ENCODE data around the gene ZNF518B.
"Not testable (repeated sequence)": the region's sequence is repeated elsewhere in the genome, so short reads cannot be mapped to it uniquely, and the experiment has no call there.

ZNF518B gene

GRCh38 chr4:10456595-10457254, 501 bp downstream of the ZNF518B start:
- DNase-seq = peak; percentile 77

DNA sequence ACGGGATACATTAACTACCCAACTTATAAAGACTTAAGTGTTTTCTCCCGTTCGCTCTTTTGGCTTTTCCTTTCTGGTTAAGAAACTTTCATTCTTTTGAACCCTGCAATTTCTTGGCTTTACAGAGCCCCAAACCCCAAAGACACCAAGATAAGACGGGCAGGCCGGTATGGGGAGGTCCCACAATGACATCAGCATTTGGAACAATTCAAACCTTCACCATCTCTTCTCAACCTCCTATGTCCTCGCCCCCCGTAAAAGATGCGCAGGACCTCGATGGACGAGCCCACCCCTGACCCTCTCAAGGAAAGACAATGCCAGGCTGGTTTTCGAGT, 999 bp downstream of the ZNF518B start:
- DNase-seq = no peak

DNA sequence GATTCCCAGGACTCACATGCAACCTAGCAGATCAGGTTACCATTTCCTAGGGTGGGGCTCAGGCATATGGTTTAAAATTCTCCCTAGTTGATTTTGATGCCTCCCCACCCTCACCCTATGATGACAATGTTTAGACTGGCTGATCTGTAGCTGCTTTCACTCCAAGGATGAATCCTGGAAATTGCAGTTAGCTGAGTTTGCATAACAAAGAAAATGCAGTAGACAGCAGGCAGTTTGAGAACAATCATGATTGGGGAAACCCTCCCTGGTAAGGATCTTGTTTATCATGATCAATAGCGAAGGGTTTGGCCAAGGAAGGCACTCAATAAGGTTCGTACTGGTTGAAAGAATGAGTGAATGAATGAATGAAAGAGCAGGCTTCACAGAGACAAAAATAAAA, 2.1 kb downstream of the ZNF518B start:
- no peak for DNase-seq

- DNase-seq = no peak
Measured at GRCh38 chr4:10454726-10455125, 2.5 kb downstream of the ZNF518B start.

- no peak for DNase-seq
Measured at GRCh38 chr4:10454121-10454520, 3.1 kb downstream of the ZNF518B start.

GRCh38 chr4:10448991-10449390, 8.2 kb downstream of the ZNF518B start:
- no peak for DNase-seq

DNA sequence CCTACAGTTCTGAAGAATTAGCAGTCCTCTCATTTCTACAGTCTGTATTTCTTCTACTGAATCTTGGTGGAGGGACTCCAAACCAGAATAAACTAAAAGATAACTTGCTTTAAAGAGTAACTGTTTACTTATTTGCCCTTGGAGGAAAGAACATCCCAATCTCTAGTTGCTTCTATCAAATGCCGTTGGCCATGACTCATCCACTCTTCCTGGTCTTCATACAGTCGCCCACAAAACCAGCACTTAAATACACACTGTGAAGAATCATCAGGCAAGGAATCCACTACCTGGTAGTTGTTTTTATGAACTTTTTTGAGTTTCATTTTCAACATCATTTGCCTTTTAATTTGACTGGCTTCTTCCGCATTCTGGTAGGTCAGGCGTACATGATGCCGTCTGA, 14.2 kb downstream of the ZNF518B start:
- no peak for DNase-seq

DNA sequence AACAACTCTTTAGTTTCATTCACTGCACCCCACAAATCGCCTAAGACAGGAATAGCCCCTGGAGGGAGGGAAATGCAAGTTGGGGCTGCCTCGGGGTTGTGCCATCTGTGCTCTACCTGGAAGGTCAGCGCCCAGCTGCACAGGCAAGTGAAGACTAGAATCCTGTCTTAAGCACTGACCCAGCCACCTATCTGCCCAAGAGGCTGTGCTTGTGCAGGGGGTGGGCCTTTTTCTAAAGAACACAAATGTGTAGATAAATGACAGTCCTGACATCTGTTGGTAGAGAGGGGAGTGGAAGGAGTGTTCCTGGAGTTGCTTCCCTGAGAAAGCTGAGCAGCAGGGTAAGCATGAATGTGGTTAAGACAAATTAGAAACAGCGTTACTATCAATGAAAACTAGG, 15.7 kb downstream of the ZNF518B start:
- DNase-seq = no peak

DNA sequence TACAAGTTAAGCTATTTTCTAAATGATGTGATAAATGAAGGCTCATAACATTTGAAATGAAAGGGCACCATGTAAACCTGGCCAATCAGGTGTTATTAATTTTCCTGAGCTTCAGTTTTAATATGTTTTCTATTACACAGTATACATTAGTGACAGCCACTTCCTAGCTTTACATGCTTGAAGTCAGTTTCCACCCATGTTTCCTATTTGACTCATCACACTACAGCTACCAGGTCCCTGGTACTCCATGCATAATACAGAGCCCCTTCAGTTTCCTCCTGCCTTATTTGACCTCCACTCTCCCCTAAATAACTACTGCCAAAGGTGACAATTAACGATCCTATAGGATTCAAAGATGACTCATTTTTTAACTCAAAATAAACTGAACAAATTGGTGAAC, 18.3 kb downstream of the ZNF518B start:
- no peak for DNase-seq

DNA sequence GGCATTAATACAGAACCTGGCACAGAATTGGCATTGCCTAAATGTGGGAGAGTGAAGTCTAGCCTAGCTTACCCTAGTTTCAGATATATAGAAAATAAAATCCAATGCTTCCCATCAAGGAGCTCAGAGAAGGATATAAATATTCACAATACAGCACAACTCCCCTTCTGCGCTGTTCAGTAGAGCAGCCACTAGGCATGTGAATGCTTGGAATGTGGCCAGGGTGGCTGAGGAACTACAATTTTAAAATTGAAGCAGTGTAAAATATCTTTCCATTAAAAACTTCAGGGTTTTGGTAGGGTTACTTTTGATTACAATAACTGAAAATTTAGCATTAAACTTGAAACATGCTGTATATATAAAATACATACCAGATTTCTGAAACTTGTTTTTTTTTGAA, 19.5 kb downstream of the ZNF518B start:
- DNase-seq = no peak

GRCh38 chr4:10427680-10428079, 29.5 kb downstream of the ZNF518B start:
- DNase-seq = not testable (repeated sequence)

DNA sequence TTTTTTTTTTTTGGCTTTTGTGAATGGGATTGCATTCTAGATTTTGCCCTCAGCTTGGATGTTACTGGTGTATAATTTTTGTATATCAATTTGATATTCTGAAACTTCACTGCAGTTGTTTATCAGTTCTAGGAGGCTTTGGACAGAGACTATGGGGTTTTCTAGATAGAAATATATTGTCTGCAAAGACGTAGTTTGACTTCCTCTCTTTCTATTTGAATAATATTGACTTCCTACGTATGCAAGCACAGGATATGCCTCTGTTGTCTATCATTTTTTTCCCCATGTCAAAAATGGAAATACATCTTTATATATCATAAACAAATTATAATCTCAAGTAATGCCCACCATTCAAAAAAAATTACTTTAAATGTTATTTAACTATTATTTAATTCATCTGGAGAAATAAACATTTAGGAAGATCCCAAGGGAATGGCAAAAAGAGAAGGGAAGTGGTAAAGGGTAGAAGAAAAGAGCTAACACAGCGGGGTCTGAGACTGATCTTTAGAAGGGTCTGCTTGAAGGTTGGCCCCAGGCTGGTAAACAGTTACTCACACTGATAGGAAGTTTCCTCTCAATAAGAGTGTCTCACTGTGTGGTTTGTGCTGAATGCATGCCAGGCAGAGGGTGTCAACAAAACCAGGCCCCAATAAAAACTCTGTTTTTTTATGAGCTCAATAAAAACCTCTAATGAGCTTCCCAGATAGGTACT, 35.7 kb downstream of the ZNF518B start:
- DNase-seq = no peak

DNA sequence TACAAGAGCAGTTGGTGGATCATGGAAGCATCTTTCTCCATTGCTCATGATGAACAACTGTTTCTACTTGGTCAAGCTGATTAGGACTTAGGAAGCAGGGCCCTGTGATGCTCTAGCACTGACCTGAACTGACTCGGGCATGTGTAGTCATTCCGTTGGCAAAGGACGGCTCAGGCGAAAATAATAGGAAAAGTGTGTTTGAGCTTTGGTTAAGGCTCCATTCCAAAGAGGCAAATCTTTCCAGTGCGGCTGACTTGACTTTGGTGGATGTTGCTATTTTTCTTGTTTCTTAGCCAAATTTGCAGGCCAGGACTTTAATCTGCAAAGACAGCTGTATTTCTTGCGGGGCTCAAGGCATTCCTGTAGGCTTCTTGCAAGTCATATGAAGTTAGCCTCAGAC, 39.5 kb downstream of the ZNF518B start:
- DNase-seq = no peak

DNA sequence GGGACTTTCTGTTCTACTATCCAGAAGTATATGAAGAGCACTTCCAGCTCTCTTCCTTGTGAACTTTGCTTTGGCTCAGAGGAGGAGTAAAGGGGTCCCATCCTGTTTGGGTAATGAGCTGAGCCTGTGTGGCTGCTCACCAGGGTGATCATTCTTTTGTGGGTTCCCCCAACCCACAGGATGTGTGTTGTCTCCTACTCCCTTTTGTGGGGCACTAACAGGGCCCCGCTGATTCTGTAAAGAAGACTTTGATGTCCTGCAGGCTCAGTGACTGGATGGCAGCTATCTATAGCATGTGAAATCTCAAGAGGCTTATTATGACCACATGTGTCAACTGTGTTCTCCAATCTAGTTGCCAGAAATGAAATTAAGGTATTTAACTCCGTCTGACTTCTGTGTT, 40.8 kb downstream of the ZNF518B start:
- no peak for DNase-seq

- no peak for DNase-seq
Measured at GRCh38 chr4:10413177-10413576, 44.0 kb downstream of the ZNF518B start.

DNA sequence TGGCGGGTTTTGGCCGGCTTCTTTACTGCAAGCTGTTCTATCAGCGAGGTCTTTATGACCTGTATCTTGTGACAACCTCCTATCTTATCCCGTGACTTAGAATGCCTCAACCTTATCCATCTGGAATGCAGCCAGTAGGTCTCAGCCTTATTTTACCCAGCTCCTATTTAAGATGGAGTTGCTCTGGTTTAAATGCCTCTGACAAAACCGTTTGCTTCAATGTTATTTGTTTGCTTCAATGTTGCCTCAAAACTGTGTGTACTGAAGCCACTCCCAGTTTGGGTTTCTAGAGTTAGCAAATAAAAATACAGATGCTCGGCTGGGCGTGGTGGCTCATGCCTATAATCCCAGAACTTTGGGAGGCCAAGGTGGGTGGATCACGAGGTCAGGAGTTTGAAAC, 51.6 kb downstream of the ZNF518B start:
- no peak for DNase-seq

DNA sequence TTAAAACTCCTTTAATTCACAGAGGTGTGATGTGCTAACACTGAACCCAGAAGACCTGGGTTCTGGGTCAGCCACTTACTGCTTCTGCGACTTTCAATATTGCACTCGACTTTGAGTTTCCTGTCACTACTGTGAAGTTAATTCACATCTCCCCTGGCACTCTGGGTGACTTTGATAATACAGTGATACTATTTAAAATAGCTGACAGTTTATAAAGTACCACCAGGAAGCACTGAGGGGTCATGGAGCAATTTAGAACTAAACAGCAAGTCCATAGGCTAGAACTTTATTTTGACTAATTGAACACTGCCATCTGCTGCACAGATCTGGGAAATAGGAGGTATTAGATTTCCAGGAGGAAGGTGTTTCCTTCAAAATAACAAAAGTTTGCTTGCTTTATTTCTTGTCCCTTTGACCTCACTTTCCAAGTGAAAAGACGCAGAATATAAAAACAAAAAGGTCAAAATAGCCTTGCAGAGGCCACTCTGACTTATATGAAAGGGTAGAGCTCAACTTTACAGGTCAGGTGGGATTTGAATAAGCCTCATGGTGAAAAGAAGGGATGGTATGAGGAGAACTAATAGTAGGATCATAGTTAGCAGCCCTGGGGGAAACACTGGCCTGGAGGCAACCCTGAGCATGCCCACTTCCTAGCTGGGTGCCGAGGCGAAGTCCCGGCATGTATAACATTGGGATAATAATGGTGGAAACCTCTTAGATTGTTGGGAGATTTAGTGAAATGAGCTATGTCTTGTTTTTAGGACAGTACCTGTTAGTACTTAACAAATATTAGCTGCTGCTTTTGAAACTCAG, 53.4 kb downstream of the ZNF518B start:
- no peak for DNase-seq

- no peak for DNase-seq
Measured at GRCh38 chr4:10395971-10396580, 61.1 kb downstream of the ZNF518B start.
